Mesenchymal stem cell (in vitro differentiated cells and primary cell): ENCODE results near the gene YPEL1.
A peak's percentile ranks its signal among the peaks of the same experiment; 100 is the strongest.

Experiments used
- DNase-seq: peaks from one replicate; pipeline ENCODE4 v3.0.0-alpha.2; 2013
- H2AFZ ChIP-seq: one replicate; pipeline ENCODE4 v1.6.1; 2013; ENCODE audit warnings: low read depth, mild to moderate bottlenecking, control low read depth, inconsistent platforms, low read length, moderate library complexity
- H2AK5ac ChIP-seq: 2 replicates; pipeline ENCODE4 v1.6.1; 2013; ENCODE audit warnings: low read length, moderate library complexity, mild to moderate bottlenecking, inconsistent platforms; ENCODE audit not compliant: severe bottlenecking
- H2BK120ac ChIP-seq: one replicate; pipeline ENCODE4 v1.6.1; 2013; ENCODE audit warnings: low read depth, mild to moderate bottlenecking, inconsistent platforms, low read length, moderate library complexity
- H2BK12ac ChIP-seq, 2 experiments: one replicate each; pipeline ENCODE4 v1.6.1; 2013; ENCODE audit warnings: inconsistent platforms in 2 of 2, low read length in 2 of 2, mild to moderate bottlenecking in 2 of 2, moderate library complexity in 2 of 2, control low read depth in 1 of 2
- H2BK15ac ChIP-seq: one replicate; pipeline ENCODE4 v1.6.1; 2013; ENCODE audit warnings: mild to moderate bottlenecking, low read depth, inconsistent platforms; ENCODE audit not compliant: poor library complexity, severe bottlenecking
- H2BK5ac ChIP-seq: 2 replicates; pipeline ENCODE4 v1.6.1; 2013; ENCODE audit warnings: low read depth, mild to moderate bottlenecking, low read length, control low read depth, inconsistent platforms; ENCODE audit not compliant: poor library complexity, severe bottlenecking
- H3K14ac ChIP-seq, 2 experiments: one replicate each; pipeline ENCODE4 v1.6.1; 2013; ENCODE audit warnings: inconsistent platforms in 2 of 2, low read length in 2 of 2, control low read depth in 1 of 2, mild to moderate bottlenecking in 1 of 2, moderate library complexity in 1 of 2
- H3K18ac ChIP-seq, 2 experiments: one replicate each; pipeline ENCODE4 v1.6.1; 2013; ENCODE audit warnings: inconsistent platforms in 2 of 2, low read length in 2 of 2, control low read depth in 1 of 2, low read depth in 1 of 2, mild to moderate bottlenecking in 1 of 2
- H3K23ac ChIP-seq, 2 experiments: one replicate each; pipeline ENCODE4 v1.6.1; 2013; ENCODE audit warnings: inconsistent platforms in 2 of 2, low read length in 2 of 2, mild to moderate bottlenecking in 2 of 2, moderate library complexity in 2 of 2, control low read depth in 1 of 2
- H3K27ac ChIP-seq: 2 replicates; pipeline ENCODE4 v1.5.1; 2013; ENCODE audit warnings: mild to moderate bottlenecking, moderate library complexity, low read length, control low read depth, inconsistent platforms; ENCODE audit not compliant: poor library complexity, severe bottlenecking
- H3K27me3 ChIP-seq, 2 experiments: 2 replicates each; pipeline versions ENCODE4 v1.6.1 to v1.7.0; 2013; ENCODE audit warnings: low read length in 2 of 2, mild to moderate bottlenecking in 2 of 2, moderate library complexity in 2 of 2, control low read depth in 1 of 2, inconsistent platforms in 1 of 2; ENCODE audit not compliant: control insufficient read depth in 1 of 2, insufficient read depth in 1 of 2
- H3K36me3 ChIP-seq, 2 experiments: 2 replicates each; pipeline versions ENCODE4 v1.6.1 to v1.7.0; 2013; ENCODE audit warnings: low read length in 2 of 2, control low read depth in 1 of 2, inconsistent platforms in 1 of 2, low read depth in 1 of 2, mild to moderate bottlenecking in 1 of 2; ENCODE audit not compliant: insufficient read depth in 2 of 2, control insufficient read depth in 1 of 2
- H3K4ac ChIP-seq, 2 experiments: one replicate each; pipeline ENCODE4 v1.6.1; 2013; ENCODE audit warnings: inconsistent platforms in 2 of 2, low read length in 2 of 2, mild to moderate bottlenecking in 2 of 2, moderate library complexity in 2 of 2, control low read depth in 1 of 2, low read depth in 1 of 2
- H3K4me1 ChIP-seq: 2 replicates; pipeline ENCODE4 v1.6.1; 2013; ENCODE audit warnings: low read depth, low read length, control low read depth; ENCODE audit not compliant: control insufficient read depth, insufficient read depth
- H3K4me2 ChIP-seq: 2 replicates; pipeline ENCODE4 v1.6.1; 2013; ENCODE audit warnings: low read length, mild to moderate bottlenecking, inconsistent platforms; ENCODE audit not compliant: poor library complexity, severe bottlenecking
- H3K4me3 ChIP-seq, 2 experiments: 2 replicates each; pipeline versions ENCODE4 v1.5.1 to v1.7.0; 2013; ENCODE audit warnings: low read length in 2 of 2, mild to moderate bottlenecking in 2 of 2, control low read depth in 1 of 2, low read depth in 1 of 2; ENCODE audit not compliant: insufficient read depth in 1 of 2
- H3K79me1 ChIP-seq: replicated peaks from 2 replicates; pipeline ENCODE4 v1.6.1; 2013; ENCODE audit warnings: mild to moderate bottlenecking, control low read depth, low read length, inconsistent platforms; ENCODE audit not compliant: poor library complexity, severe bottlenecking
- H3K9ac ChIP-seq: 2 replicates; pipeline ENCODE4 v1.7.0; 2013; ENCODE audit warnings: mild to moderate bottlenecking, low read length, moderate library complexity
- H3K9me3 ChIP-seq: 2 replicates; pipeline ENCODE4 v1.7.0; 2013; ENCODE audit warnings: mild to moderate bottlenecking, low read length; ENCODE audit not compliant: control insufficient read depth
- H4K8ac ChIP-seq: one replicate; pipeline ENCODE4 v1.6.1; 2013; ENCODE audit warnings: inconsistent platforms, mild to moderate bottlenecking, low read length, moderate library complexity
- H4K91ac ChIP-seq: one replicate; pipeline ENCODE4 v1.6.1; 2013; ENCODE audit warnings: mild to moderate bottlenecking, low read length, inconsistent platforms
- WGBS: methylation state at CpG from one replicate; pipeline ENCODE4 v1.1.7; 2013; ENCODE audit warnings: mixed read lengths; 5-methylcytosine and 5-hydroxymethylcytosine counted together

Gene YPEL1

GRCh38 chr22:21771631-21771976, 36.0 kb upstream of the YPEL1 start:
- over 99% methylated on average over 4 of the region's 4 CpGs for WGBS
- Histone ChIP-seq H2AK5ac (no peak overlapping the region), H3K18ac (no peak overlapping the region), H3K9me3 (no peaks in the 10 kb centered on the region), H3K4ac (no peak overlapping the region), H2BK12ac (no peak overlapping the region), H4K8ac (no peak overlapping the region), H3K4me1 (no peaks in the 10 kb centered on the region), H3K27me3 (no peaks in the 10 kb centered on the region), H4K91ac (no peak overlapping the region), H3K27ac (no peak overlapping the region), H3K4me3 (no peak overlapping the region), H3K36me3 (peaks cover 49 to 76% of the 10 kb centered on the region in 2 experiments), H2BK15ac (no peak overlapping the region), H3K9ac (no peak overlapping the region), H2BK120ac (no peak overlapping the region), H2AFZ (no peak overlapping the region), H2BK5ac (no peak overlapping the region), H3K79me1 (peaks cover 36% of the 10 kb centered on the region), H3K4me2 (no peak overlapping the region), H3K23ac (no peak overlapping the region), H3K14ac (no peak overlapping the region)
- no peak for DNase-seq

- Histone ChIP-seq H3K79me1 (peaks cover 42% of the 10 kb centered on the region), H3K18ac (no peak overlapping the region), H3K9ac (no peak overlapping the region), H3K14ac (no peak overlapping the region), H3K36me3 (peaks cover 67 to 93% of the 10 kb centered on the region in 2 experiments), H4K8ac (no peak overlapping the region), H2BK120ac (no peak overlapping the region), H2AK5ac (no peak overlapping the region), H2BK15ac (no peak overlapping the region), H3K4me1 (no peaks in the 10 kb centered on the region), H3K9me3 (no peaks in the 10 kb centered on the region), H4K91ac (no peak overlapping the region), H2AFZ (no peak overlapping the region), H3K4me2 (no peak overlapping the region), H2BK12ac (no peak overlapping the region), H3K4ac (no peak overlapping the region), H3K27ac (no peak overlapping the region), H3K4me3 (no peak overlapping the region), H3K27me3 (no peaks in the 10 kb centered on the region), H2BK5ac (no peak overlapping the region), H3K23ac (no peak overlapping the region)
- 100% methylated on average over 1 of the region's 1 CpG for WGBS
- DNase-seq: no peak
Measured at GRCh38 chr22:21768435-21768834, 32.8 kb upstream of the YPEL1 start.

GRCh38 chr22:21766691-21767462, 31.3 kb upstream of the YPEL1 start:
- Histone ChIP-seq H3K9me3 (no peaks in the 10 kb centered on the region), H2AFZ (no peak overlapping the region), H3K14ac (no peak overlapping the region), H3K4me3 (no peak overlapping the region), H3K4ac (no peak overlapping the region), H3K4me2 (no peak overlapping the region), H2BK120ac (no peak overlapping the region), H3K27me3 (no peaks in the 10 kb centered on the region), H2BK12ac (no peak overlapping the region), H4K91ac (no peak overlapping the region), H3K27ac (no peak overlapping the region), H4K8ac (peak overlapping the region; percentile 40), H3K79me1 (peaks cover 35% of the 10 kb centered on the region), H2AK5ac (no peak overlapping the region), H2BK5ac (no peak overlapping the region), H3K36me3 (peaks cover 68 to 96% of the 10 kb centered on the region in 2 experiments), H2BK15ac (no peak overlapping the region), H3K18ac (no peak overlapping the region), H3K4me1 (peaks cover 2% of the 10 kb centered on the region), H3K9ac (no peak overlapping the region), H3K23ac (no peak overlapping the region)
- WGBS: 95% methylated on average over 15 of the region's 15 CpGs
- no peak for DNase-seq

GRCh38 chr22:21765909-21766529, 30.4 kb upstream of the YPEL1 start:
- Histone ChIP-seq H3K9ac (no peak overlapping the region), H3K36me3 (peaks cover 62 to 96% of the 10 kb centered on the region in 2 experiments), H2BK15ac (peak overlapping the region; percentile 77), H4K91ac (no peak overlapping the region), H4K8ac (no peak overlapping the region), H3K18ac (no peak overlapping the region), H3K4me2 (no peak overlapping the region), H3K27ac (no peak overlapping the region), H2BK120ac (no peak overlapping the region), H3K23ac (peak overlapping the region in 1 of 2 experiments; percentile 23), H3K4me1 (peaks cover 4% of the 10 kb centered on the region), H2AK5ac (no peak overlapping the region), H3K14ac (no peak overlapping the region), H2AFZ (no peak overlapping the region), H2BK12ac (no peak overlapping the region), H3K4me3 (no peak overlapping the region), H2BK5ac (no peak overlapping the region), H3K27me3 (no peaks in the 10 kb centered on the region), H3K9me3 (no peaks in the 10 kb centered on the region), H3K79me1 (peaks cover 30% of the 10 kb centered on the region), H3K4ac (no peak overlapping the region)
- no peak for DNase-seq
- 96% methylated on average over 11 of the region's 11 CpGs for WGBS
